Aorta (tissue), 5 donors: ENCODE measurements around the gene CDC42EP1. TPM values are rescaled to one million over a fixed set of nuclear protein-coding genes. Genes with fewer than 3 reads are reported as not detected.

Source experiments
- ATAC-seq: fragments of 200-7000 bp; cut with Tn5 transposase; one replicate; pipeline ENCODE4 v1.9.1; 2022; ENCODE audit warnings: moderate library complexity; ENCODE audit not compliant: low FRiP score
- DNase-seq, 2 donors: peaks; one replicate each; pipeline ENCODE4 v3.0.0-alpha.2; 2020
- H3K27ac ChIP-seq, 2 donors: one replicate each; pipeline ENCODE4 v1.5.1; 2013; ENCODE audit warnings: low read length in 2 of 2, mild to moderate bottlenecking in 2 of 2, moderate library complexity in 2 of 2, control low read depth in 1 of 2, inconsistent platforms in 1 of 2, low read depth in 1 of 2
- H3K27me3 ChIP-seq, 2 donors: one replicate each; pipeline ENCODE4 v1.6.1; 2013; ENCODE audit warnings: control low read depth in 1 of 2, low read length in 1 of 2, mild to moderate bottlenecking in 1 of 2, moderate library complexity in 1 of 2; ENCODE audit not compliant: insufficient read depth in 2 of 2, control insufficient read depth in 1 of 2
- H3K36me3 ChIP-seq, 2 donors: one replicate each; pipeline ENCODE4 v1.6.1; 2013; ENCODE audit warnings: control low read depth in 1 of 2, low read length in 1 of 2, mild to moderate bottlenecking in 1 of 2; ENCODE audit not compliant: insufficient read depth in 2 of 2, control insufficient read depth in 1 of 2
- H3K4me1 ChIP-seq, 2 donors: one replicate each; pipeline ENCODE4 v1.6.1; 2013; ENCODE audit warnings: low read length in 2 of 2, control low read depth in 1 of 2, mild to moderate bottlenecking in 1 of 2, moderate library complexity in 1 of 2; ENCODE audit not compliant: insufficient read depth in 2 of 2, control insufficient read depth in 1 of 2
- H3K4me3 ChIP-seq, 2 donors: one replicate each; pipeline ENCODE4 v1.5.1; 2013; ENCODE audit warnings: low read length in 2 of 2, control low read depth in 1 of 2, mild to moderate bottlenecking in 1 of 2
- H3K9me3 ChIP-seq: one replicate; pipeline ENCODE4 v1.6.1; 2013; ENCODE audit warnings: mild to moderate bottlenecking, low read length; ENCODE audit not compliant: control insufficient read depth
- WGBS, 2 donors: extraction: QIAGEN DNeasy Blood & Tissue Kit; methylation state at CpG; one replicate each; pipeline ENCODE4 v1.1.7; 2013; 5-methylcytosine and 5-hydroxymethylcytosine counted together
- intact Hi-C, 2 donors: fragments of 100-400 bp; cut with DNase I; formaldehyde crosslinking; loops; one replicate each; pipeline versions ENCODE4 v1.14.2 to v1.15.0; 2022
- polyA plus RNA-seq, 2 donors: library from polyadenylated mRNA; stranded (reverse); fragments of 200-250 nt; gene quantifications; one replicate each; pipeline ENCODE4 v1.2.3, GENCODE V29; 2013
- total RNA-seq, 2 donors: library from RNA; stranded (reverse); fragmentation: NEBNext Ultra II Directional; extraction: Animal tissue kit (Norgen Biotek cat#: 25700); gene quantifications; one replicate each; pipeline ENCODE4 v1.2.1, GENCODE V29; 2021
- donor health status: healthy with polysubstance abuse.
- donor health status: Bipolar disorder and iron deficiency.
- donor health status: DM: no; HTN: no; CAD: no.
- donor health status: DM: no; HTN: no; CAD: no.
- donor health status: DM: yes; HTN: yes; CAD: no.

Gene CDC42EP1
- total and polyA plus RNA-seq, 4 donors: 26.0 to 76.3 (median 56.9) TPM

GRCh38 chr22:37562049-37562875, 2.0 kb downstream of the CDC42EP1 start:
- DNase-seq: no peak
- ATAC-seq: no peak
- intact Hi-C loops: loop anchor here in 1 of 2 donors (2.0 to 5.0 kb wide), 2 partner anchors 15 to 1970 kb away; partner anchors contain the start of gene RPS19BP1
- Histone ChIP-seq H3K4me3 (no peak overlapping the region), H3K9me3 (no peaks in the 10 kb centered on the region), H3K36me3 (peaks cover 0 to 2% of the 10 kb centered on the region in 2 donors), H3K4me1 (peaks cover 0 to 5% of the 10 kb centered on the region in 2 donors), H3K27me3 (no peaks in the 10 kb centered on the region), H3K27ac (peak overlapping the region in 1 of 2 donors; percentile 32)
- WGBS, 2 donors: 46 to 49% methylated on average over 14 of the region's 14 CpGs

DNA sequence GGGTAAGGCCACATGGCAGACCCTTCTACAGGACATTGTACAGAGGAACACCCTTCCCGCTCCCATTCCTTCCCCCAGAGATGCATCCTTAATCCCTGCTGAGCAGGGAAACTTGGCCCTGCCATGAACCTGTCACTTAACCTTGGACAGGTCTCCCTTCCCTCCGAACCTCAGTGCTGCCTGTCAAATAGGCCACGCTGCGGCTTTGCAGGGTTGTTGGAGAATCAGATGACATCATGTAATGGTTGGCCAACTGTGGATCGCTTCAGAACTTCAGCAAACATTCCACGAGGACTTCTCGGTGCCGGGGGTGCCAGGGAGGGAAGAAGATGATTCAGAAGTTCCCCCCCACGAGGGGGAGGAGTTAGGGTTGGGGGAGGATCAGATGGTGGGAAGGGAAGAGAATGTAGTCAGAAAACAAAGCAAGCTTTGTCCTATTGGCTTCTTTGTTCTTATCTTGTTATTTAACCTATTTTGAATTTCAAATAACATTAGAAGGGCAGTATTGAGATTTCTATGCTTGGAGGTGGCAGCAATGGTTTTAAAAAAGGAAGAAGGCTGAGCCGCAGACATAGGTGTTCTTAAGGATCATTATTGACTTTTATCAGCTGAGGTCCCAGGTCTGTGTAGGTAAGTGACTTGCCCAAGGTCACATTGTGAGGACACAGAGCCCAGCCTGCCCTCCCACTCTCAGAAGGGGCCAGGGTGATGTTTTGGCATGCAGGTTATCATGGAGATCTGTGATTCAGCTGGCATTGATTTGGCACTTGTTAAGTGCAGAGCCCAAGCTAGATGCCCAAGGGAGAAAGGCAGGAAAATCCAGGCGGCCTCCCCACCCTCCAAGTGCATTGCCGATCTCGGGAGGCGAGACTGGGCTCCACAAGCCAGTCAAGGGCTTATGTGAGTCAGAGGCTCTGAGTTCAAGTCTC, 3.1 kb downstream of the CDC42EP1 start:
- intact Hi-C loops: loop anchor here in 1 of 2 donors (2.0 to 5.0 kb wide), 2 partner anchors 17 to 1969 kb away; partner anchors contain the start of gene RPS19BP1
- 6 to 8% methylated on average over 14 of the region's 14 CpGs for WGBS, 2 donors
- Histone ChIP-seq H3K27ac (peak overlapping the region; percentile 54 to 81), H3K9me3 (no peaks in the 10 kb centered on the region), H3K36me3 (peaks cover 0 to 2% of the 10 kb centered on the region in 2 donors), H3K4me1 (peaks cover 0 to 5% of the 10 kb centered on the region in 2 donors), H3K4me3 (no peak overlapping the region), H3K27me3 (no peaks in the 10 kb centered on the region)
- ATAC-seq (peak; percentile 69), DNase-seq (peak; percentile 88 to 91)

- intact Hi-C loops: loop anchor here in 1 of 2 donors (5.0 kb wide), 1 partner anchor 1968 kb away; the partner anchor contains the start of gene RPS19BP1
- peak overlapping the region; percentile 54 to 81 for H3K27ac ChIP-seq
- DNase-seq (no peak), ATAC-seq (no peak)
- H3K9me3 ChIP-seq: no peaks in the 10 kb centered on the region
- WGBS, 2 donors: 32 to 38% methylated on average over 7 of the region's 7 CpGs
- H3K36me3 ChIP-seq: peaks cover 0 to 2% of the 10 kb centered on the region in 2 donors
- H3K4me3 ChIP-seq: no peak overlapping the region
- peaks cover 0 to 5% of the 10 kb centered on the region in 2 donors for H3K4me1 ChIP-seq
- H3K27me3 ChIP-seq: no peaks in the 10 kb centered on the region
Observed at GRCh38 chr22:37564111-37564711, 3.9 kb downstream of the CDC42EP1 start.

DNA sequence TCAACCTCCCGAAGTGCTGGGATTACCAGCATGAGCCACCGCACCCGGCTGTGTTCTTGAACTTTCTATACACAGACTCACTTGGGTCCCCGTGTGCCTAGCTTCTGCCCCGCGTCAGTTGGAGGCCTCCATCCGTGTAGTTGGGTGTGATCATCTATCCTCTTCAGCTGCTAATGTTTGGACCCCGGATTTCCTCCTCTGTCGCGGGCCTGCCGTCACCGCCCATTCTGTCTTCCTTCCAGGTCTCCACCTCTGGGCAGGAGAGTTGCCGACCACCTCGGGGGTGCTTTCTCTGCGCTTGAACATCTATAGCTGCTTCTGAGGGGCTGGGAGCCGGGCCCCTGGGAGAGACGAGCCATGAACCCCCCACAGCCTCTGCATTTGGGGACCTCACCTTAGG, 5.5 kb downstream of the CDC42EP1 start:
- no peaks in the 10 kb centered on the region for H3K27me3 ChIP-seq
- no peaks in the 10 kb centered on the region for H3K9me3 ChIP-seq
- H3K27ac ChIP-seq: peak overlapping the region in 1 of 2 donors; percentile 39
- H3K4me1 ChIP-seq: peaks cover 0 to 5% of the 10 kb centered on the region in 2 donors
- DNase-seq (no peak), ATAC-seq (no peak)
- H3K36me3 ChIP-seq: peaks cover 0 to 2% of the 10 kb centered on the region in 2 donors
- intact Hi-C loops: no loop called here
- no peak overlapping the region for H3K4me3 ChIP-seq
- WGBS, 2 donors: 47 to 59% methylated on average over 17 of the region's 17 CpGs

GRCh38 chr22:37566329-37566837, 6.1 kb downstream of the CDC42EP1 start:
- H3K4me3 ChIP-seq: no peak overlapping the region
- peaks cover 0 to 5% of the 10 kb centered on the region in 2 donors for H3K4me1 ChIP-seq
- WGBS, 2 donors: 39 to 47% methylated on average over 25 to 28 of the region's 28 CpGs
- H3K27ac ChIP-seq: no peak overlapping the region
- no peak for ATAC-seq
- peaks cover 0 to 2% of the 10 kb centered on the region in 2 donors for H3K36me3 ChIP-seq
- peak in 1 of 2 donors; percentile 62 for DNase-seq
- intact Hi-C loops: no loop called here
- H3K9me3 ChIP-seq: no peaks in the 10 kb centered on the region
- H3K27me3 ChIP-seq: no peaks in the 10 kb centered on the region

GRCh38 chr22:37566903-37567798, 6.9 kb downstream of the CDC42EP1 start:
- no peak overlapping the region for H3K4me3 ChIP-seq
- DNase-seq: peak; percentile 80 to 94

GRCh38 chr22:37568012-37568411, 7.7 kb downstream of the CDC42EP1 start:
- WGBS, 2 donors: 86 to 87% methylated on average over 15 of the region's 15 CpGs
- no peak overlapping the region for H3K27ac ChIP-seq
- ATAC-seq (no peak), DNase-seq (no peak)
- no peaks in the 10 kb centered on the region for H3K4me1 ChIP-seq
- peaks cover 0 to 2% of the 10 kb centered on the region in 2 donors for H3K36me3 ChIP-seq
- no peak overlapping the region for H3K4me3 ChIP-seq
- H3K27me3 ChIP-seq: no peaks in the 10 kb centered on the region
- intact Hi-C loops: no loop called here
- no peaks in the 10 kb centered on the region for H3K9me3 ChIP-seq

More at GRCh38 chr22:37566903-37567798, 6.9 kb downstream of the CDC42EP1 start:
- H3K27ac ChIP-seq: no peak overlapping the region
- WGBS, 2 donors: 32 to 37% methylated on average over 16 of the region's 16 CpGs
- peak; percentile 80 for ATAC-seq
- no peaks in the 10 kb centered on the region for H3K27me3 ChIP-seq
- H3K9me3 ChIP-seq: no peaks in the 10 kb centered on the region
- peaks cover 0 to 2% of the 10 kb centered on the region in 2 donors for H3K4me1 ChIP-seq
- peaks cover 0 to 2% of the 10 kb centered on the region in 2 donors for H3K36me3 ChIP-seq
- intact Hi-C loops: no loop called here
